ENCODE data around the gene MFSD12.

GRCh38 chr19:3572132-3572854, 14.9 kb upstream of the MFSD12 start:
- no peak for TF ChIP-seq ARNTL (CRISPR knock-in tag; IDR thresholded peaks at IDR 0.05; ENCODE audit: borderline replicate concordance, low read depth)
- TF ChIP-seq ZC3H10 (CRISPR knock-in tag; IDR thresholded peaks at IDR 0.05), result no peak
- TF ChIP-seq CREB5 (CRISPR knock-in tag; IDR thresholded peaks at IDR 0.05; ENCODE audit: low read depth), result no peak
- no peak for TF ChIP-seq ZFP30 (CRISPR knock-in tag; IDR thresholded peaks at IDR 0.05)
- TF ChIP-seq POU6F1 (CRISPR knock-in tag; IDR thresholded peaks at IDR 0.05; ENCODE audit: borderline replicate concordance, low read depth), result no peak
- TF ChIP-seq GLIS3 (CRISPR knock-in tag; IDR thresholded peaks at IDR 0.05), result no peak
- no peak for TF ChIP-seq PPARA (CRISPR knock-in tag; IDR thresholded peaks at IDR 0.05; ENCODE audit: borderline replicate concordance)
- TF ChIP-seq PATZ1 (CRISPR knock-in tag; IDR thresholded peaks at IDR 0.05; ENCODE audit: borderline replicate concordance), result no peak
- no peak for TF ChIP-seq ZNF70 (CRISPR knock-in tag; IDR thresholded peaks at IDR 0.05)
- no peak for TF ChIP-seq CSRNP3 (CRISPR knock-in tag; IDR thresholded peaks at IDR 0.05)
- TF ChIP-seq RARB (CRISPR knock-in tag; IDR thresholded peaks at IDR 0.05), result no peak
- TF ChIP-seq ZFP3 (CRISPR knock-in tag; IDR thresholded peaks at IDR 0.05), result no peak
- no peak for TF ChIP-seq BACH2 (CRISPR knock-in tag; IDR thresholded peaks at IDR 0.05; ENCODE audit: borderline replicate concordance)
- no peak for TF ChIP-seq ZNF565 (CRISPR knock-in tag; conservative IDR thresholded peaks at IDR 0.05; ENCODE audit: low read depth)

Measured in SK-N-SH treated with all-trans-retinoic acid at 6 μM for 48 hours (cell line).